Parathyroid adenoma (tissue), 2 donors: Measurements from ENCODE around the gene ZNF746.

ENCODE experiments used
- H2AFZ ChIP-seq: fragments of 300-600 bp; sonication (generic); one replicate; pipeline ENCODE4 v1.7.0; 2017; ENCODE audit warnings: antibody characterized with exemption, mild to moderate bottlenecking
- H3K27ac ChIP-seq: fragments of 300-600 bp; sonication (generic); one replicate; pipeline ENCODE4 v1.7.0; 2017
- H3K27me3 ChIP-seq: fragments of 300-600 bp; sonication (generic); one replicate; pipeline ENCODE4 v1.7.0; 2017; ENCODE audit warnings: low read length; ENCODE audit not compliant: control insufficient read depth, insufficient read depth
- H3K36me3 ChIP-seq: fragments of 300-600 bp; sonication (generic); one replicate; pipeline ENCODE4 v1.7.0; 2017; ENCODE audit warnings: low read length; ENCODE audit not compliant: control insufficient read depth, insufficient read depth
- H3K4me1 ChIP-seq: fragments of 300-600 bp; sonication (generic); one replicate; pipeline ENCODE4 v1.7.0; 2017; ENCODE audit warnings: control low read depth
- H3K4me2 ChIP-seq: fragments of 300-600 bp; sonication (generic); one replicate; pipeline ENCODE4 v1.7.0; 2017; ENCODE audit warnings: low read length
- H3K4me3 ChIP-seq: fragments of 300-600 bp; sonication (generic); one replicate; pipeline ENCODE4 v1.7.0; 2017; ENCODE audit warnings: low read depth, low read length
- H3K79me2 ChIP-seq: fragments of 300-600 bp; sonication (generic); one replicate; pipeline ENCODE4 v1.7.0; 2017; ENCODE audit warnings: control low read depth
- H3K9ac ChIP-seq: fragments of 300-600 bp; sonication (generic); one replicate; pipeline ENCODE4 v1.7.0; 2017; ENCODE audit warnings: mild to moderate bottlenecking
- H3K9me3 ChIP-seq: fragments of 300-600 bp; sonication (generic); one replicate; pipeline ENCODE4 v1.7.0; 2017; ENCODE audit warnings: low read length; ENCODE audit not compliant: control insufficient read depth
- TF ChIP-seq, protein P1 (sequence below): fragments of 300-600 bp; sonication (generic); IDR thresholded peaks from one replicate; pipeline ENCODE4 v1.7.0; 2017; ENCODE audit warnings: antibody characterized with exemption, mild to moderate bottlenecking
- donor health status: primary hyperparathyroidism.

The ZNF746 gene

DNA sequence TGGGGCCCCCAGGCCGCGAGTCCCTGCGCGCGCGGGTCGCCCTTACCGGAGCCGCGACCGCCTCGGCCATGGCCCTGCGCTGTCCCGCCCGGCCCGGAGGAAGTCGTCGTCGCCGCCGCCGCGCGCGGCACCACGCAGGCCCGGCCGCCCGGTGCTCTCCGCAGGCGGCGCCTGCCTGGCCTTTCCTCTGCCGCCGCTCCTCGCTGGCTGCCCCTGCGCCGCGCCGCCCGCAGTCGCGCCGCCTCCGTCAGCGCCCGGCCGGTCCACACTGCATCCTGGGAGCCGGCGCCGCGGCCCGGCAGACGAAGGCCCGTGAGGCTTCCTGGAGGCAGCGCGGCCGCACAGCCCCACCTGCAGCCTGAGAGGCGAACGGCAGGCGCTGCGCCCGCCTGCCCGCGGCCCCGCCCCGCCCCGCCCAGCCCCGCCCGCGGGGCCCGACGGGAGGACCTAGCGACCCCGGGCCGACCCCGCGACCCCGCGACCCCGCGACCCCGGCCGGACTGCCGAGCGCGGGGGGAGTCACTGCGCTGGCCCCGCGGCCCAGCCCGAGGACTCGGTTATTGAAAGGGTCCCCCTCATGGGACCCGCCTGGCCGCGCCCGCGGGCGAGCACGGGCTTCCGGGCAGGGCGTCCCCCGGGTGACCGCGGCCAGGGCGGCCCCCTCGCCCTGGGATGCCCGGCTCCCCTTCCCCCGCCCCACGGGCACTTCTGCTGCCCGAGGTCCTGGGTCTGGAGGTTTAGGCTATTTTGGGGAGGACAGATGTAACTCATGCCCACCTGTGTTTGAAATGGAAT is at the start of gene ZNF746:
ZNF746 (minus strand) TSS at position 343 of the 795 bp plus-strand sequence; CDS start at position 70, 273 bp downstream.
- no peaks in the 10 kb centered on the region for H3K27me3 ChIP-seq
- H3K36me3 ChIP-seq: no peaks in the 10 kb centered on the region
- H3K79me2 ChIP-seq: peaks cover 11% of the 10 kb centered on the region
- H3K9me3 ChIP-seq: no peaks in the 10 kb centered on the region
- H3K9ac ChIP-seq: peak within 1 kb of the TSS; percentile 72
- peak within 1 kb of the TSS; percentile 83 for H2AFZ ChIP-seq
- peaks cover 16% of the 10 kb centered on the region for H3K4me1 ChIP-seq
- peak within 1 kb of the TSS; percentile 46 for H3K27ac ChIP-seq
- peak within 1 kb of the TSS; percentile 80 for H3K4me3 ChIP-seq
- peak within 1 kb of the TSS; percentile 91 for H3K4me2 ChIP-seq
- TF ChIP-seq, protein P1, sequence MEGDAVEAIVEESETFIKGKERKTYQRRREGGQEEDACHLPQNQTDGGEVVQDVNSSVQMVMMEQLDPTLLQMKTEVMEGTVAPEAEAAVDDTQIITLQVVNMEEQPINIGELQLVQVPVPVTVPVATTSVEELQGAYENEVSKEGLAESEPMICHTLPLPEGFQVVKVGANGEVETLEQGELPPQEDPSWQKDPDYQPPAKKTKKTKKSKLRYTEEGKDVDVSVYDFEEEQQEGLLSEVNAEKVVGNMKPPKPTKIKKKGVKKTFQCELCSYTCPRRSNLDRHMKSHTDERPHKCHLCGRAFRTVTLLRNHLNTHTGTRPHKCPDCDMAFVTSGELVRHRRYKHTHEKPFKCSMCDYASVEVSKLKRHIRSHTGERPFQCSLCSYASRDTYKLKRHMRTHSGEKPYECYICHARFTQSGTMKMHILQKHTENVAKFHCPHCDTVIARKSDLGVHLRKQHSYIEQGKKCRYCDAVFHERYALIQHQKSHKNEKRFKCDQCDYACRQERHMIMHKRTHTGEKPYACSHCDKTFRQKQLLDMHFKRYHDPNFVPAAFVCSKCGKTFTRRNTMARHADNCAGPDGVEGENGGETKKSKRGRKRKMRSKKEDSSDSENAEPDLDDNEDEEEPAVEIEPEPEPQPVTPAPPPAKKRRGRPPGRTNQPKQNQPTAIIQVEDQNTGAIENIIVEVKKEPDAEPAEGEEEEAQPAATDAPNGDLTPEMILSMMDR: peak; percentile 35

DNA sequence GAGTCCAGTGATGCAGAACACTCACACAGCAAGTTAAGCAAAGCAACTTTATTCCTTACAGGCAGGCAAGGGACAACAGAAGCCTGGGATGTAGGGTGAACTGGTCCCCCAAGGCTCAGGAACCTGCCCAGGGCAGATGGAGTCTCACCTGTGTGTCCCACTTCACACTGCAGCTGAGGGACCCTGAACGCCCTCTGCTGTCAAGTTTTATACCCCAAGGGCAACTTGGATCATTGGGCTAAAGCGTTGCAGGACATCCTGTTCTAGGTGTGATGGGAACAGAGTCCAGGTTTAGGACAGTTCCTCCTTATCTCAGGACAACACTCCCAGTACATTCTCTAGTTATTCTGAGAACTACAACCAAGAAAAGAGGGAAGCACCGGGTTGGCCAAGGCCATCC is 49.5 kb upstream of the ZNF746 start:
- Histone ChIP-seq H3K27me3 (no peaks in the 10 kb centered on the region), H3K4me1 (no peaks in the 10 kb centered on the region), H3K9ac (no peak overlapping the region), H3K36me3 (no peaks in the 10 kb centered on the region), H3K4me2 (no peak overlapping the region), H3K4me3 (no peak overlapping the region), H3K9me3 (no peaks in the 10 kb centered on the region), H2AFZ (no peak overlapping the region), H3K79me2 (no peaks in the 10 kb centered on the region), H3K27ac (no peak overlapping the region)
- TF ChIP-seq, protein P1: no peak

DNA sequence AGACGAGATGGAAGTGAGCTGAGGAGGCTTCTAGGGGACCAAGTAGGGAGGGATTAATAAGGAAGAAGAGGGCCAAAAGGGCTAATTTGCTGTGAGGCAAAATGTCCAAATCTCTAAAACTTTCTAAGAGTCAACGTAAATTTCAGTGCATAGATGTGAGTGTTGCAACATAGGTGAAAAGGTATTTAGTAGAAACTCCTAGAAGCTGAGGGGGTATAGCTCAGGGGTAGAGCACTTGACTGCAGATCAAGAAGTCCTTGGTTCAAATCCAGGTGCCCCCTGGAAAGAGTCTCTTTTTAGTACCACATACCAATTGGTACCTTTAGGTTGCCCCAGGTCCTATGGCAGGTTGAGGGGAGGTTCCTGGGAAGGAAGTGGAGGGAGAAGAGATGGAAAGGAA is 48.7 kb upstream of the ZNF746 start:
- Histone ChIP-seq H2AFZ (no peak overlapping the region), H3K9me3 (no peaks in the 10 kb centered on the region), H3K27ac (no peak overlapping the region), H3K9ac (no peak overlapping the region), H3K4me1 (no peaks in the 10 kb centered on the region), H3K4me2 (no peak overlapping the region), H3K27me3 (no peaks in the 10 kb centered on the region), H3K79me2 (no peaks in the 10 kb centered on the region), H3K4me3 (no peak overlapping the region), H3K36me3 (no peaks in the 10 kb centered on the region)
- TF ChIP-seq, protein P1: no peak

DNA sequence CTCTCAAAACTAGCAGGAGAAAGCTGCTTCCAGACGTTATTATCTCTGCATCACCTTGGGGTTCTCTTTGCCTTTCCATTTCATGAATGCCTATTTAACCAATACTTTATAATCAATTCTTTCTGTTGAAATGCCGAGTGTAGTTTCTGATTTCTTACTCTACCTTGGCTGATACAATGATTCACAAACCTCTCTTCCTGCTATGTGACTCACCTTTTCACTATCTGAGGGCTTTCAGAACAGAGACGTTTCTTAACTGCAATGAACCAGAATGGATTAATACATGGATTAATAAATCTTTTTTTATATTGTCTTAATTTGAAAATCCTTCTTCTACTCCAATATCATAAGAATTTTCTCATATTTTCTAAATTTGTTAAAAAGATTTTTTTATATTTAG is 46.4 kb upstream of the ZNF746 start:
- TF ChIP-seq, protein P1: no peak
- no peak overlapping the region for H3K27ac ChIP-seq
- no peaks in the 10 kb centered on the region for H3K36me3 ChIP-seq
- H3K27me3 ChIP-seq: no peaks in the 10 kb centered on the region
- H3K4me2 ChIP-seq: no peak overlapping the region
- H3K4me1 ChIP-seq: no peaks in the 10 kb centered on the region
- H3K79me2 ChIP-seq: no peaks in the 10 kb centered on the region
- H2AFZ ChIP-seq: no peak overlapping the region
- H3K9ac ChIP-seq: no peak overlapping the region
- H3K4me3 ChIP-seq: no peak overlapping the region
- no peaks in the 10 kb centered on the region for H3K9me3 ChIP-seq

DNA sequence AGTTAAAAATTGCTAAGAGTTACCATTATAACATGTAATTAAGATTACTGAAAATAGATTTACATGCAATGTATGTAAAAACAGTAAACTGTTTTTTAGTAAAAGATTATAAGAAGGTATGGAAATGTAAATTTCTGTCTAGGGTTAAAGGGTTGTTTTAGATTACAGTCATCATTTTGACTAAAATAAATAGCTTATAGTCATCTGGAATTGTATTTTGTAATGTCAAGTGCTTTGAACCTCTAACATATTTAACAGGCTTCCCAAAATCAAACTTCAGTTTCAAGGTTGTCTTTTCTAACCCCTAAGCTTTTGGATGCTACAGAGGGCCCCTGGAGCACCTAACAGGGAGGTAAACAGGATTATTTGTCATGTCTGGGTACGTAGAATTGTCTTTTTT is 35.0 kb upstream of the ZNF746 start:
- H2AFZ ChIP-seq: no peak overlapping the region
- no peaks in the 10 kb centered on the region for H3K4me1 ChIP-seq
- no peak overlapping the region for H3K4me3 ChIP-seq
- no peak overlapping the region for H3K9ac ChIP-seq
- H3K9me3 ChIP-seq: no peaks in the 10 kb centered on the region
- no peak overlapping the region for H3K27ac ChIP-seq
- TF ChIP-seq, protein P1: no peak
- no peak overlapping the region for H3K4me2 ChIP-seq
- no peaks in the 10 kb centered on the region for H3K27me3 ChIP-seq
- H3K36me3 ChIP-seq: no peaks in the 10 kb centered on the region
- H3K79me2 ChIP-seq: no peaks in the 10 kb centered on the region
